ENCODE results near the gene AUTS2.

AUTS2 gene

DNA sequence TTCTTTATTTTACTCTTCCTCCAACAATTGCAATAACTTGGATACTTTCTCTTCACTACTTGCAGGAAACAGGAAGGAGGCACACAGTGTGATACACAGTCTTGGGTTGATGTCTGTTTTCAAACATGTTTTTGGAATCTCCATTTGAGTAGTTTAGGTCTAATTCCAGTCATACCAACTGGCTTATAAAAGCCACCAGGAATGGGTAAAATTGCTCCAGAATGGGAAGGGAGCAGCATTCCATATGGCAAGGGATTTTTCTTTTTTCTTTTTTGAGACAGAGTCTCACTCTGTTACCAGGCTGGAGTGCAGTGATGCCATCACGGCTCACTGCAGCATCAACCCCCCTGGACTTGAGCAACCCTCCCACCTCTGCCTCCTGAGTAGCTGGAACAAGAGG, 988.5 kb downstream of the AUTS2 start:
- in situ Hi-C loops (cut with HindIII; ENCODE audit: low sequenced_read_pairs): no loop called here
- no peak for DNase-seq (ENCODE audit: low read depth)

DNA sequence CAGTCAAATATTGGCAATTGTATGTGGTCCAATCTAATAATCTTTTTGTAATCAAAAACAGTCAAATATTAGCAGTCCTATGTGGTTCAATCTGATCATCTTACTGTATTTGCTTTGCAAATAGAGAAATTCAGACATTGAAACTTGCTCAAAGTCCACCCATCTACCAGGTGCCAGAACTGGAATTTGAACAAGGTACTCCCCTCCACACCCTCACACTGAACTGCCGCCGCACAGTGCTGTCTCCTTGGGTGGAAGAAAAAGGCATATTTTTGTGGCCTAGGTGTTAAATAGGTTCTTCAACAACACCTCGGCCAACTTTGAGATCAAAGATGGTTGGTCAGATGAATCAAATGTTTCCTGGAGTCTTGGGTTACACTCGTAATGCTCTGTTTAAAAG, 989.5 kb downstream of the AUTS2 start:
- TF ChIP-seq, protein P1, sequence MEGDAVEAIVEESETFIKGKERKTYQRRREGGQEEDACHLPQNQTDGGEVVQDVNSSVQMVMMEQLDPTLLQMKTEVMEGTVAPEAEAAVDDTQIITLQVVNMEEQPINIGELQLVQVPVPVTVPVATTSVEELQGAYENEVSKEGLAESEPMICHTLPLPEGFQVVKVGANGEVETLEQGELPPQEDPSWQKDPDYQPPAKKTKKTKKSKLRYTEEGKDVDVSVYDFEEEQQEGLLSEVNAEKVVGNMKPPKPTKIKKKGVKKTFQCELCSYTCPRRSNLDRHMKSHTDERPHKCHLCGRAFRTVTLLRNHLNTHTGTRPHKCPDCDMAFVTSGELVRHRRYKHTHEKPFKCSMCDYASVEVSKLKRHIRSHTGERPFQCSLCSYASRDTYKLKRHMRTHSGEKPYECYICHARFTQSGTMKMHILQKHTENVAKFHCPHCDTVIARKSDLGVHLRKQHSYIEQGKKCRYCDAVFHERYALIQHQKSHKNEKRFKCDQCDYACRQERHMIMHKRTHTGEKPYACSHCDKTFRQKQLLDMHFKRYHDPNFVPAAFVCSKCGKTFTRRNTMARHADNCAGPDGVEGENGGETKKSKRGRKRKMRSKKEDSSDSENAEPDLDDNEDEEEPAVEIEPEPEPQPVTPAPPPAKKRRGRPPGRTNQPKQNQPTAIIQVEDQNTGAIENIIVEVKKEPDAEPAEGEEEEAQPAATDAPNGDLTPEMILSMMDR (IDR thresholded peaks at IDR 0.05; ENCODE audit: low read depth, low read length, missing control alignments): no peak
- in situ Hi-C loops (cut with HindIII; ENCODE audit: low sequenced_read_pairs): no loop called here
- no peak for DNase-seq (ENCODE audit: low read depth)

More for the DNA sequence above, 988.5 kb downstream of the AUTS2 start:
- TF ChIP-seq, protein P1 (IDR thresholded peaks at IDR 0.05; ENCODE audit: low read depth, low read length, missing control alignments): no peak
- H3K4me3 ChIP-seq (ENCODE audit: low read depth, low read length): no peak overlapping the region

DNA sequence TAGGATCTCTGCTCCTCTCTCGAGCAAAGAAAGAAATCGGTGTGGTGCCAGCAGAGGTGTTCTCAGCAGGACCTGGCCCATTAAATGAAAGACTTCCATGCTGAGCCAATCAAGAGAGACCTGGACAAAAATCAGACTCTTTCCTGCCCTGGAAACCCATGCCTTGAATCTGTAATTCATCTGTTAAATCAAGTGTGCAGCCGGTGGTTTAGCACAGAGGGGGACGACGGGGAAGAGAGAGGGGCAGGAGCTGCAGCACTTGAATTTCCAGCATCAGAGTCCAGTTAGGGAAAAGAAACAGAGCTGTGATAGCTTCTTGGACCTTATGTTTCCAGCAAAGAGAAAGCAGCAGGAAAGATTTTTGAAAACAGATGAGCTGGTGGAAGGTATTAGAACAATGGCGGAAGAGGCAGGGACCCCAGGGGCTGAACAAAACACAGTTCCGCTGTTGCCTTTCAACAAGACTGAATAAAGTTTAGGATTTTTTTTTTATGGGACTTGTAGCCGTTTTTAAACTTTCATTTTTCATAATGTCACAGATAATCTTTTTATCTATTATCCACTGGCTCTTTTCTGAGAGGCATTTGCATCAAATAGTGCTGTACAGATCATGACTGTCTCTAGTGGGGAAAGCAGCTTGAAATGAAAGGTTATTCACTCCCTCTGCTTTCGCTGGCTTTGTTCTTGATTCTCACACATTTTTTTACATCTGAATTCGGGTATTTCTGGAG, 990.1 kb downstream of the AUTS2 start:
- H3K4me3 ChIP-seq (ENCODE audit: low read depth, low read length): no peak overlapping the region
- in situ Hi-C loops (cut with HindIII; ENCODE audit: low sequenced_read_pairs): no loop called here
- DNase-seq (ENCODE audit: low read depth): peak; percentile 58
- TF ChIP-seq, protein P1 (IDR thresholded peaks at IDR 0.05; ENCODE audit: low read depth, low read length, missing control alignments): peak; percentile 41

More for the DNA sequence above, 989.5 kb downstream of the AUTS2 start:
- H3K4me3 ChIP-seq (ENCODE audit: low read depth, low read length): no peak overlapping the region

DNA sequence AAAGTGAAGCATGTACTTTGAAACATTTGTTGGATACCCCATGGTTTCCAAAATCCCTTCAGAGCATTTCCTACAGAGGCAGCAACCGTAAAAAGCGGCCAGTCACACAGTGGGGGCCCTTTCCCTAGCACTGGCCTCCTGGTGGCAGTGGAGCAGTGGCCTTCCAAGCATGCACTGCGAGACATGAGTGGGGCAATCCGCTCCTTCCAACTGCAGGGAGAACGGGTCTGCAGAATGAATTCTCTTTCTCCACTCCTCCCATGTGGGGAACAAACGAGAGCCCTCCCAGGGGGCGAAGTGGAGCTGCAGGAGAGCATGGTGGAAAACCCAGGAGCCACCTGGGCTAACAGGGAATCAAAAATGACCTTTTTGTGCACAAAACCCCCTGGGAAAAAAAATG, 990.7 kb downstream of the AUTS2 start:
- in situ Hi-C loops (cut with HindIII; ENCODE audit: low sequenced_read_pairs): no loop called here
- DNase-seq (ENCODE audit: low read depth): no peak
- TF ChIP-seq, protein P1 (IDR thresholded peaks at IDR 0.05; ENCODE audit: low read depth, low read length, missing control alignments): no peak
- no peak overlapping the region for H3K4me3 ChIP-seq (ENCODE audit: low read depth, low read length)

DNA sequence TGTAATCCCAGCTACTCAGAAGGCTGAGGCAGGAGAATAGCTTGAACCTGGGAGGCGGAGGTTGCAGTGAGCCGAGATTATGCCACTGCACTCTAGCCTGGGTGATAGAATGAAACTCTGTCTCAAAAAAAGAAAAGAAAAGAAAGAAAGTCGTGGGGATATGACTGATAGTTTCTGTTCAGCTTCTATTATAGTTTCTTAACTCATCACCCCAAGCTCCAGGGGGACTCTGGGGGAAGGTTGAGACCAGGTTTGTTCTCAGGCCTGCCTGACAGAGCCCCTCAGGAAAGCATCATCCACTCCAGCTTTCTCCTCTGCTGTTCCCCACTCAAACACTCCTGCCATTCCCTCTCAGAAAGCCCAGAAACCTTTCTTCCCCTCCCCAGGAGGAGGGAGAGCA, 991.3 kb downstream of the AUTS2 start:
- TF ChIP-seq, protein P1 (IDR thresholded peaks at IDR 0.05; ENCODE audit: low read depth, low read length, missing control alignments): no peak
- in situ Hi-C loops (cut with HindIII; ENCODE audit: low sequenced_read_pairs): no loop called here
- no peak for DNase-seq (ENCODE audit: low read depth)
- no peak overlapping the region for H3K4me3 ChIP-seq (ENCODE audit: low read depth, low read length)

DNA sequence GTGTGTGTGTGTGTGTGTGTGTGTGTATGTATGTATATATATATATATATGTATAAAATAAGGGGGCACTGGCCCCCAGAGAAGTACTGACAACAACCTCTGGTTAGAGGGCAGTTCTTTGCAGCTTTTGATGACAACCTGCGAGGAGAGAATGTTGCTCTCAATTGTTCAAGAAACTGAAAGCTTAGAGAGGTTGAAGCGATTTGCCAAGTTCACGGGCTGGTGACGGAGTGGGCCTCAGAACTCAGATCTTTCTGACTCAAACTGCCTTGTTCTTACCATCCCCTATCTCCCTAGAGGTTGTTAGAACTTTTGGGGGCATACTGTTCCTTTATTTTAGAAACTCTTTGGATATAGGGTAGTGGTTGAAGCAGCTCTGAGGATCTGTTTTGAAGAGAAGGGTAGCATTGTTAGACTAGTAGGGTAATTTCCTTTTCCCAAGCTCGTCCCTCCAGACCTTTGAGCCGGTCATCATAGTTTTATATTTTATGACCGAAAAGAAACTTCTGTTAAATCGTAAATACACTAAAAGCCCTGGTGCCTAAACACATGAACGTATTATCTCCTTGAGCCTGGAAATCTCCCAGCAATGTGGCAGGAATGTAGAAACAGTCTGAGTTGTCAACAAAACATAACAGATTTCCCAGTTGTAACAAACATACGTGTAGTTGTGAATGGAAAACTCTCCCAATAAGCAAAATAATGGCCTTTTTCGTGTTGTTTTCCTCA, 992.0 kb downstream of the AUTS2 start:
- in situ Hi-C loops (cut with HindIII; ENCODE audit: low sequenced_read_pairs): loop anchor here (5.0 kb wide), 1 partner anchor 48 kb away; no protein-coding TSS in a partner anchor
- DNase-seq (ENCODE audit: low read depth): no peak
- no peak overlapping the region for H3K4me3 ChIP-seq (ENCODE audit: low read depth, low read length)
- TF ChIP-seq, protein P1 (IDR thresholded peaks at IDR 0.05; ENCODE audit: low read depth, low read length, missing control alignments): no peak
